IPS DF 6.9 (cell line): ENCODE measurements around the gene GRID1.

Experiments
- DNase-seq: peaks from one replicate; pipeline ENCODE4 v3.0.0-alpha.2; 2013; ENCODE audit warnings: low read depth, low spot score
- H3K27ac ChIP-seq: one replicate; pipeline ENCODE4 v1.5.1; 2013; ENCODE audit warnings: low read length, control low read depth
- H3K27me3 ChIP-seq: 2 replicates; pipeline ENCODE4 v1.6.1; 2013; ENCODE audit warnings: mild to moderate bottlenecking, low read length; ENCODE audit not compliant: control insufficient read depth, insufficient read depth
- H3K36me3 ChIP-seq: 2 replicates; pipeline ENCODE4 v1.6.1; 2013; ENCODE audit warnings: low read length; ENCODE audit not compliant: control insufficient read depth, insufficient read depth
- H3K4me1 ChIP-seq: 2 replicates; pipeline ENCODE4 v1.6.1; 2013; ENCODE audit warnings: low read length; ENCODE audit not compliant: control insufficient read depth, insufficient read depth
- H3K4me3 ChIP-seq: 2 replicates; pipeline ENCODE4 v1.5.1; 2013; ENCODE audit warnings: mild to moderate bottlenecking, low read length
- H3K9me3 ChIP-seq: 2 replicates; pipeline ENCODE4 v1.6.1; 2013; ENCODE audit warnings: low read length, inconsistent platforms; ENCODE audit not compliant: control insufficient read depth, insufficient read depth
- WGBS: extraction: QIAGEN DNeasy Blood & Tissue Kit; methylation state at CpG from one replicate; pipeline ENCODE4 v1.1.7; 2013; ENCODE audit warnings: mixed read lengths, missing lambda C conversion rate; ENCODE audit not compliant: insufficient read length, insufficient coverage; 5-methylcytosine and 5-hydroxymethylcytosine counted together

GRID1 gene

GRCh38 chr10:86402283-86402941 lies 35.8 kb upstream of the GRID1 start:
- Histone ChIP-seq H3K4me3 (no peak overlapping the region; the same call in 1 of the 2 replicates), H3K27me3 (peaks cover 19% of the 10 kb centered on the region), H3K4me1 (peaks cover 5% of the 10 kb centered on the region), H3K27ac (no peak overlapping the region), H3K36me3 (no peaks in the 10 kb centered on the region), H3K9me3 (no peaks in the 10 kb centered on the region)
- no CpG with 5 or more reads among the region's 18 CpGs for WGBS
- DNase-seq: no peak

DNA sequence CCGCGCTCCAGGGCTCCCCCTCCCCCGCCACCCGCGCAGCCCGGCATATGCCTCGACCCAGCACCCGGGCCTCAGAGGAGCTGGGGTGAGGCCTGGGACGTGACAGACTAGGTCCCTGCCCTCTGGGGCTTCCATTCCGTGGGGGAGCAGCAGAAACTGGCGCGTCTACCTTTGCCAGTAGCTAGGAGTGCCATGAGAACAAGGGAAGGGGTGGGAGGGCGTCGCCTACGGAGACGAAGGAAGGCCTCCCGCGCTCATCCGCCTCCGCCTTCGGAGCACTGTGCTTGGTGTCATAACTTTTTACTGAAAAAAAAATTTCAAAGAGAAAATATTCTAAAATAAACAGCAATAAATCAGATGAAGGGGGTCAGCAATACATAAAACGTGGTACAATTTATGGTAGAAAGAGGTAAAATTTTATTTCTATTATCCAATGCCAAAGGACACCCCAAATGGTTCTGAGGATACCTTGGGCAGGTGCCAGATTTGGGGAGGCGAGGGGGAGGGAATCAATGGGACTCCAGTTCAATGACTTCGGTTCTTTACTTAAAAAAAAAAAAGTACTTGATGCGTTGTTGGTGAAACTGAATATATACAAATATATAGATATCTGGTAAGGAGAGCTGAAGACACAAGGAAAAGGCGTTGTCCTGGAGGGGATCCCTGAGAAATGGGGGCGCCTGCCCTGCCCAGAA lies 35.1 kb upstream of the GRID1 start:
- Histone ChIP-seq H3K4me1 (peaks cover 5% of the 10 kb centered on the region), H3K27me3 (peaks cover 19% of the 10 kb centered on the region), H3K36me3 (no peaks in the 10 kb centered on the region), H3K4me3 (peak overlapping the region; percentile 73; the same call in 1 of the 2 replicates), H3K27ac (no peak overlapping the region), H3K9me3 (no peaks in the 10 kb centered on the region)
- DNase-seq: no peak
- WGBS: no CpG with 5 or more reads among the region's 27 CpGs

DNA sequence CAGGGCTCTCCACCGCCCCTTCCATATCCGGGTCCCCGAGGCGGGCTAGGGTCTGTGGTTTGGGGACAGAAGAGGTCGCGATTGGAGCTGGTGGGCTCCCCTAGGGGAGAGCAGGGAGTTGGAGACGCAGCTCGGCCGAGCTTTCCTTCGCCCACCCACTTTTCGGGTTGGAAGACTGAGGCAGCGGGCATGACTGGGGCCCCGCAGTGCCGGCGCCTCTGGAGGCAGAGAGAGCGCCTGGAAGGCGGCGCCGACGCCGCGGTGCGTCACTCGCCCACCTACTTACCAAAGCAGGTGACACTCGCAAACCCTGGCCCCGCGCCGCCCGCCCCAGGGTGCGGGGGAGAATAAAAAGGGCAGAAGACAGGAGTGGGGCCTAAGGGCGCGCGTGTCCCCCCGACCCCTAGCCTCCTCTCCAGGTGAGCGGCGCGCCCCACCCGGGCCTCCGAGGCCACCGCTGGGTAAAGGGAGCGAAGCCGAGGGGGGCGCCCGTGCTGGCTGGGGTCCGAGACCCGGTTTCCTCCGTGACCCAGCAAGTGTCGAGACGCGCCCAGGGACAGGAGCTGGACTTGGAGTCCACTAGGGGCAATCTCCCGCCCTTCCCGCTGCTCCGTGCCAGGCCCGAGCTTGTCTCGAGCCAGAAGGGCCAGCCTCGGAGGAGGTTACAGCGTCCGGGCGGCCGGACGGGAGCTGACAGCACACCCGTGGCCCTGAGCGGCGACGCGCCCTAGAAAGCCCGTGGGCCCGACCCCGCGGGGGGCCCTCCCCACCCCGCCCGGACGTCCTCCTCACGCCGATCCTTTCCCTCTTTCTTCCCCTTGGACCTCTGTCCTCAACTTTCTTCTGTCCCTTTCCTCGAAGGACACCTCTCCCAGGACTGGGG lies 34.4 kb upstream of the GRID1 start:
- Histone ChIP-seq H3K27ac (no peak overlapping the region), H3K4me3 (peak overlapping the region; percentile 73; the same call in 1 of the 2 replicates), H3K36me3 (no peaks in the 10 kb centered on the region), H3K4me1 (peaks cover 5% of the 10 kb centered on the region), H3K27me3 (peaks cover 19% of the 10 kb centered on the region), H3K9me3 (no peaks in the 10 kb centered on the region)
- no CpG with 5 or more reads among the region's 76 CpGs for WGBS
- no peak for DNase-seq

DNA sequence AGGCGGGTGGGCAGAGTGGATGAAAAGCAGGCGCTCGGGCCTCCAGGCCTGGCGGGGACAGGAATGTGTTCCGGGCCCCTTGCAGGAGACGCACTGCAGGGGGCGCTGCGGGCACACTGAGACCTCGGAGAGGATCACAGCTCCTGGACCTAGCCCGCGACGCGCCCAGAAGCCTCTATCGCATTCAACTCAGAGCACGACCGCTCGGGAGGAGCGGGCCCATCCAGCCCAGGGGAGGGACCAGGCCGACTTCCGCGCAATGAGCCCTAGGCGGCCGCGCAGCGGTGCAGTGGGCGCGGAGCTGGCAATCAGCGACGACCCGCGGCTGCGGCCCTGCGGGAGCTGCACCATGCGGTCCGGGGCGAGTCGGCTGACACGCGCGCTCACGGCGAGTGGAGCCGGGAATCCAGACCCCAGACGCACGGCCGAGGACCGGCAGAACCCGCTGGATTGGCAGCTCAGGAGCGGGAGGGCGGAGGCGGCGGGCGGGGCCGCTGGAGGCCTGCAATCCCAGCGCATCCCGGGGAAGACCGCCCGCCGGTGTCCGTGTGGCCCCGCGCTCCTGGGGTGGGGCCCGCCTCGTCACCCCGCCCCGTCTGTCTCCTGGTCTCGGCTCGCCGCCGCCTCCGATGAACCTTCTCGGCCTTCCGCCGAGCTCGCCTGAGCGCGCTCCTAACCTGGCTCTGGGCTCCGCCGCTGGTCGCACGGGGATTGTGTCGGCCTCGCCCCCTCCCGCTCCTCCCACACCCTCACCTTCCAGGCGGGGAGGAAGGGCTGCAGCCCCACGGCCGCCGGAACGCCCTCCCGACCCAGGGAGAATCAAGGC lies 33.5 kb upstream of the GRID1 start:
- Histone ChIP-seq H3K4me3 (peak overlapping the region; percentile 73; the same call in 1 of the 2 replicates), H3K4me1 (peaks cover 5% of the 10 kb centered on the region), H3K36me3 (no peaks in the 10 kb centered on the region), H3K27me3 (peaks cover 19% of the 10 kb centered on the region), H3K9me3 (no peaks in the 10 kb centered on the region), H3K27ac (no peak overlapping the region)
- no CpG with 5 or more reads among the region's 90 CpGs for WGBS
- DNase-seq: peak; percentile 98

DNA sequence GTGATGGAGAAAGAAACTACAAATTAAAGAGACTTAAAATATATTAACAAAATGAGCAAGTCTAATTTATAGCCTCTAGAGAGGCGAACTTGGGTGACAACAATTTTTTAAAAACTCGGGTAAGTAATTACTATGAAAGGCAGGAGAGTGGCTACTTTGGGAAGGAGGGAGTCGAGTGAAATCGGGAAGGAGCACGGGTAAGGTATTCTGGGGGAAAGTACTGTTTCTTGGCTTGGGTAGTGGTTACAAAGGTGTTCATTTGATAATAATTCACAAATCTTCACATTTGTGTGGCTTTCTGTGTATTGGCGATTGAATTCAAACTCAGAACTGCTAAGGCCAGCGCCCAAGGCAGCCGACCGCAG lies 32.9 kb upstream of the GRID1 start:
- Histone ChIP-seq H3K36me3 (no peaks in the 10 kb centered on the region), H3K27me3 (peaks cover 19% of the 10 kb centered on the region), H3K9me3 (no peaks in the 10 kb centered on the region), H3K4me3 (no peak overlapping the region), H3K27ac (no peak overlapping the region), H3K4me1 (peaks cover 5% of the 10 kb centered on the region)
- WGBS: no CpG with 5 or more reads among the region's 9 CpGs
- DNase-seq: no peak

DNA sequence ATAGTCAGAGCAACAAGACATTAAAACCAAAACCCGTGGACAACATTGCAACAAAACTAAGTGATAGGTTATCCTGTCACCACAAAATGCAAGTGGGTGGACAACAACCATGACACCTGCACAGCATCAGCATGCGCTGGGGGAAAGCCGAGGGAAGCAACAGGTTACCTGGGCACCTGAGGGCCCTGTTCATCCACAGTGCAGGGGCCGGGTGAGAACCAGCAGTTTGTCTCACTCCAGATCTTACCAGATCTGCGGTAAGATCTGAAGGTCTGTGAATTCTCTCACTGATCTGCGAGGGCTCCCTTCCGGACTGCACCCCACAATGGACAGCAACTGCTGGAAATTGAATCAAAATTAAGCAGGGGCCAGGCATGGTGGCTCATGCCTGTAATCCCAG lies 30.5 kb upstream of the GRID1 start:
- Histone ChIP-seq H3K36me3 (no peaks in the 10 kb centered on the region), H3K4me3 (no peak overlapping the region), H3K27ac (no peak overlapping the region), H3K27me3 (peaks cover 12% of the 10 kb centered on the region), H3K9me3 (no peaks in the 10 kb centered on the region), H3K4me1 (peaks cover 3% of the 10 kb centered on the region; the same call in 1 of the 2 replicates)
- DNase-seq: no peak
- WGBS: no CpG with 5 or more reads among the region's 7 CpGs

DNA sequence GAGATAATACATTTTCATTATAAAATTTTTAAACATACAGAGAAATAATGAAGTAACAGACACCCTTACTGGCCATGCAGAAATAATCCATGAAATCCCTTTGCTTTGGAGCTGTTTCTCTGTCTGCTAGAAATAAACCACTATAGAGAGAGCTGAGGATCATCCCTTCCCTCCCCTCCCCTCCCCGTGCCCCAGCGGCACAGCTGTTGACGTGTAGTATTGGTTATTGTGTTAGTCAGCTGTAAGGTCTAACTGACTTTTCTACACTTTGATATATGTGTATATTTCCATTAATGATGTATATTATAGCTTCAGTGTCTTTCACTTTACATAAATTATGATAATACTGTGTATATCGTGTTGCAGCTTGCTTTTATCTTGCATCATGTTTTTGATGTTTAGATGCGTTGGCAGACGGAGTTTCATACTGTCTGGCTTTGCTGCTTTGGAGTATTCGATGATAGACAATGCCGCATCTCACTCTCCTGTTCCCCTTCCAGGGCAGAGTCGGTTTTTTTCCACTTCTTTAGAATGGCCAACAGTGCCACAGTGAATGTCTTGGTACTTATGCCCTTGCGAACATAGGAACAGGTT lies 27.4 kb upstream of the GRID1 start:
- Histone ChIP-seq H3K4me3 (no peak overlapping the region), H3K4me1 (no peaks in the 10 kb centered on the region; the same call in 1 of the 2 replicates), H3K27ac (no peak overlapping the region), H3K27me3 (no peaks in the 10 kb centered on the region), H3K36me3 (no peaks in the 10 kb centered on the region), H3K9me3 (no peaks in the 10 kb centered on the region)
- WGBS: no CpG with 5 or more reads among the region's 10 CpGs
- no peak for DNase-seq

DNA sequence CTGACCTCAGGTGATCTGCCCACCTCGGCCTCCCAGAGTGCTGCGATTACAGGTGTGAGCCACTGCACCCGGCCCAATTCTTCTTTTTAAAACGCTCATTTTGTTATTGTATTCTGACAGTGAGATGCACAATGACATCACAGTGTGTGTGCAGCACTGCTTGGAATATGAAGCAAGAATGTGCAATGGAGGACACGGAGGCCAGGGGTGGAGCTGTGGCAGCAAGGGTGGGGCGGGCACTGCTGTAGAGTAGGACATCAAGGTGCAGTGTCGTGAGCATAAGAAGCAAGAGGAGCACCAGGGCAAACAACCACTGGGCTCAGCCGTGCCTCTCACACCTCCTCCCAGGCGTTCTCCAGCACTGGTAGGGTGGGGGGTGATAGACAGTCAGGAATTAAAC lies 26.8 kb upstream of the GRID1 start:
- Histone ChIP-seq H3K4me3 (no peak overlapping the region), H3K36me3 (no peaks in the 10 kb centered on the region), H3K9me3 (no peaks in the 10 kb centered on the region), H3K4me1 (no peaks in the 10 kb centered on the region; the same call in 1 of the 2 replicates), H3K27ac (no peak overlapping the region), H3K27me3 (no peaks in the 10 kb centered on the region; the same call in 1 of the 2 replicates)
- DNase-seq: no peak
- no CpG with 5 or more reads among the region's 9 CpGs for WGBS

DNA sequence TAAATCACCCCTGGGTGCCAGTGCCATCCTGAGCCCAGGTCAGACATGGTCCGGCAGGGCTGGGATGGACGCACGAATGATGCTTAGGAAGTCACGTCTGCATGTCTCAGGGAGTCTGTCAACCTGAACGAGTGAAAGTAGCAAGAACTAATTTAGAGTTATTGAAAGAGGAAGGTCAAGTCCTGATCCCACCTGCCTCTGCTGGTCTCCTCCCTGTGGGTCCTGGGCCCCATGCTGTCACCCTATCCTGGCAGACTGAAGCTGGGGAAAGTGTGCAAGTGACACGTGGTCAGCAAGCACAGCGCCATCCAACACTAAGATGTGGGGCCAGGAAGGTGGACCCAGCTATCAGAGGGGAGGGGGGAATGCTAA lies 26.1 kb upstream of the GRID1 start:
- no peaks in the 10 kb centered on the region for H3K36me3 ChIP-seq
- H3K4me3 ChIP-seq: no peak overlapping the region
- no peaks in the 10 kb centered on the region for H3K9me3 ChIP-seq
- no CpG with 5 or more reads among the region's 7 CpGs for WGBS
- no peaks in the 10 kb centered on the region; the same call in none of the 2 replicates for H3K4me1 ChIP-seq
- DNase-seq: no peak
- no peak overlapping the region for H3K27ac ChIP-seq
- no peaks in the 10 kb centered on the region; the same call in 1 of the 2 replicates for H3K27me3 ChIP-seq
